Measurements from ENCODE around the gene EYS. TPM values are rescaled to one million over a fixed set of nuclear protein-coding genes. Genes with fewer than 3 reads are reported as not detected.

EYS gene
- total and polyA plus RNA-seq, 2 donors from 2014 or later, result not detected

DNA sequence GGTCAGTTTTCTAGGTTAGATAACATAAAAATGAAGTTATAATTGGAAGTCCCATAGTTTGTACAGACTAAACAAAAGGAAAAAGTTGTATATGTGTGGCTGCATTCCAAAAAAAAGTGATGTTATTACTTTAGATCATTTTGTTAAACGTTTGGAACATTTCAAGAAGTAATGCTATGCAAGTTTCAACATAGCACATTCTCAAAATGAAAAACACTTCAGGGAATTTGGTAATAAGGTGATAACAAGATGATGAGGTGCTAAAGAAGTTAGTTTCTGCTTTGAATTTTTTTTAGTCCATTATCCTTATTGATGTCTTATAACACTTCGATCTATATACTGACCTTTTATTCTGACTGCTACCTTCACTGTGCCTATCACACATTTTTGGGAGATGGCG is 1820.7 kb downstream of the EYS start:
- TF ChIP-seq, protein P1, sequence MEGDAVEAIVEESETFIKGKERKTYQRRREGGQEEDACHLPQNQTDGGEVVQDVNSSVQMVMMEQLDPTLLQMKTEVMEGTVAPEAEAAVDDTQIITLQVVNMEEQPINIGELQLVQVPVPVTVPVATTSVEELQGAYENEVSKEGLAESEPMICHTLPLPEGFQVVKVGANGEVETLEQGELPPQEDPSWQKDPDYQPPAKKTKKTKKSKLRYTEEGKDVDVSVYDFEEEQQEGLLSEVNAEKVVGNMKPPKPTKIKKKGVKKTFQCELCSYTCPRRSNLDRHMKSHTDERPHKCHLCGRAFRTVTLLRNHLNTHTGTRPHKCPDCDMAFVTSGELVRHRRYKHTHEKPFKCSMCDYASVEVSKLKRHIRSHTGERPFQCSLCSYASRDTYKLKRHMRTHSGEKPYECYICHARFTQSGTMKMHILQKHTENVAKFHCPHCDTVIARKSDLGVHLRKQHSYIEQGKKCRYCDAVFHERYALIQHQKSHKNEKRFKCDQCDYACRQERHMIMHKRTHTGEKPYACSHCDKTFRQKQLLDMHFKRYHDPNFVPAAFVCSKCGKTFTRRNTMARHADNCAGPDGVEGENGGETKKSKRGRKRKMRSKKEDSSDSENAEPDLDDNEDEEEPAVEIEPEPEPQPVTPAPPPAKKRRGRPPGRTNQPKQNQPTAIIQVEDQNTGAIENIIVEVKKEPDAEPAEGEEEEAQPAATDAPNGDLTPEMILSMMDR (IDR thresholded peaks at IDR 0.05; ENCODE audit: borderline replicate concordance, extremely low read depth, insufficient read depth), result no peak
- Histone ChIP-seq H3K9me3 (ENCODE audit: control insufficient read depth in 2 of 3, insufficient read depth in 1 of 3, low read length in 3 of 3) (no peaks in the 10 kb centered on the region), H3K36me3 (ENCODE audit: control insufficient read depth in 2 of 3, insufficient read depth in 3 of 3, low read length in 3 of 3) (no peaks in the 10 kb centered on the region), H3K27me3 (ENCODE audit: control insufficient read depth, insufficient read depth, low read length) (no peaks in the 10 kb centered on the region), H3K4me3 (ENCODE audit: low read length in 3 of 3) (no peak overlapping the region), H3K4me1 (ENCODE audit: control insufficient read depth in 2 of 3, insufficient read depth in 2 of 3, low read depth in 1 of 3, low read length in 3 of 3) (no peaks in the 10 kb centered on the region), H3K27ac (ENCODE audit: low read depth in 2 of 2, low read length in 2 of 2) (no peak overlapping the region), H3K9ac (ENCODE audit: low read length in 3 of 3) (no peak overlapping the region)
- FAIRE-seq (no peak), DNase-seq (no peak)
- intact Hi-C loops (cut with DNase I), result no loop called here

DNA sequence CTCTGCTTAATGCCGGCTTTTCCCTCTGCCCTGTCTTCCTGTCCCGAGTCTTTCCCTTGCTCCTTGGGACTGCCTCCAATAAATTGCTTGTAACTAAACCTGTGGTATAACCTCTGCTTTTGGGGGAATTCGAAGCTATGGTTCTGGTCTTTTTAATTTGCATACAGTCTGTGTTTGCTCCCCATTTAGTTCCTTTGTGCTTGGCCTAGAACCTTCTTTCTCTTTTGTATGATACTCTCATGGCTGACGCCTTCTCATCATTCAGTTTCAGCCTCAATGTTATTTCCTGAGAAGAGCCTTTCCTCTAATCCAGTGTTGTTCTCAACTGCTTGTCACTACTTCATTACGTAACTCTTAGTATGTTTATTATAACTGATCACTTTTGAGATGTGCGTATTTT is 1823.4 kb downstream of the EYS start:
- H3K27me3 ChIP-seq (ENCODE audit: control insufficient read depth, insufficient read depth, low read length), result no peaks in the 10 kb centered on the region
- no peak for FAIRE-seq

DNA sequence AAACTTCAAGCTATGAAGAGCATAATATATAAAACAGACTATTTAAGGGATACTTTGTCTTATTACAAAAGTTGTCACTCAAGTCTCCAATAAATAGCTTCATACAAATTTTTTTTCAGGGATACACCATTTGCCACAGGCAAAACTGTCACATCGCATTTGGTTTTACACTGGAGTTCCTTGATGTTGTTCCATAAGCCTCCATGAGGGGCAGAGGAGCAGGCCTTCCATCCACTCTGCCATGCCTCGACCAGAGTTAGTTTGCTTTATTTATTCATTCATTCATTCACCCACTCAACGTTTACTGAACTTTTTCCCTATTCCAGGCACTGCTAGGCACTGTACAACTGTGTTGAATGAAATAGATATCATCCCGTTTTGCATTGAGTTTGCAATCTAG is 1824.8 kb downstream of the EYS start:
- no peak overlapping the region for H3K4me3 ChIP-seq (ENCODE audit: low read length in 3 of 3)
- no peaks in the 10 kb centered on the region for H3K9me3 ChIP-seq (ENCODE audit: control insufficient read depth in 2 of 3, insufficient read depth in 1 of 3, low read length in 3 of 3)
- H3K9ac ChIP-seq (ENCODE audit: low read length in 3 of 3), result no peak overlapping the region
- DNase-seq (no peak), FAIRE-seq (no peak)
- no peak overlapping the region for H3K27ac ChIP-seq (ENCODE audit: low read depth in 2 of 2, low read length in 2 of 2)
- no peaks in the 10 kb centered on the region for H3K27me3 ChIP-seq (ENCODE audit: control insufficient read depth, insufficient read depth, low read length)
- TF ChIP-seq, protein P1 (IDR thresholded peaks at IDR 0.05; ENCODE audit: borderline replicate concordance, extremely low read depth, insufficient read depth), result no peak
- intact Hi-C loops (cut with DNase I), result no loop called here
- H3K4me1 ChIP-seq (ENCODE audit: control insufficient read depth in 2 of 3, insufficient read depth in 2 of 3, low read depth in 1 of 3, low read length in 3 of 3), result no peaks in the 10 kb centered on the region
- H3K36me3 ChIP-seq (ENCODE audit: control insufficient read depth in 2 of 3, insufficient read depth in 3 of 3, low read length in 3 of 3), result no peaks in the 10 kb centered on the region

More for the DNA sequence above, 1823.4 kb downstream of the EYS start:
- Histone ChIP-seq H3K36me3 (ENCODE audit: control insufficient read depth in 2 of 3, insufficient read depth in 3 of 3, low read length in 3 of 3) (no peaks in the 10 kb centered on the region), H3K9ac (ENCODE audit: low read length in 3 of 3) (no peak overlapping the region), H3K4me3 (ENCODE audit: low read length in 3 of 3) (no peak overlapping the region), H3K27ac (ENCODE audit: low read depth in 2 of 2, low read length in 2 of 2) (no peak overlapping the region), H3K4me1 (ENCODE audit: control insufficient read depth in 2 of 3, insufficient read depth in 2 of 3, low read depth in 1 of 3, low read length in 3 of 3) (no peaks in the 10 kb centered on the region), H3K9me3 (ENCODE audit: control insufficient read depth in 2 of 3, insufficient read depth in 1 of 3, low read length in 3 of 3) (no peaks in the 10 kb centered on the region)
- TF ChIP-seq, protein P1 (IDR thresholded peaks at IDR 0.05; ENCODE audit: borderline replicate concordance, extremely low read depth, insufficient read depth), result no peak
- intact Hi-C loops (cut with DNase I), result no loop called here
- no peak for DNase-seq

GRCh38 chr6:63881791-63882190 is 1825.2 kb downstream of the EYS start:
- DNase-seq (no peak), FAIRE-seq (no peak)
- no peak overlapping the region for H3K9ac ChIP-seq (ENCODE audit: low read length in 3 of 3)
- H3K4me1 ChIP-seq (ENCODE audit: control insufficient read depth in 2 of 3, insufficient read depth in 2 of 3, low read depth in 1 of 3, low read length in 3 of 3), result no peaks in the 10 kb centered on the region
- no peak overlapping the region for H3K4me3 ChIP-seq (ENCODE audit: low read length in 3 of 3)
- intact Hi-C loops (cut with DNase I), result no loop called here
- TF ChIP-seq, protein P1 (IDR thresholded peaks at IDR 0.05; ENCODE audit: borderline replicate concordance, extremely low read depth, insufficient read depth), result no peak
- H3K36me3 ChIP-seq (ENCODE audit: control insufficient read depth in 2 of 3, insufficient read depth in 3 of 3, low read length in 3 of 3), result no peaks in the 10 kb centered on the region
- no peak overlapping the region for H3K27ac ChIP-seq (ENCODE audit: low read depth in 2 of 2, low read length in 2 of 2)
- H3K9me3 ChIP-seq (ENCODE audit: control insufficient read depth in 2 of 3, insufficient read depth in 1 of 3, low read length in 3 of 3), result no peaks in the 10 kb centered on the region
- no peaks in the 10 kb centered on the region for H3K27me3 ChIP-seq (ENCODE audit: control insufficient read depth, insufficient read depth, low read length)

All from kidney (tissue), 14 donors.